Stimulated activated CD8-positive, alpha-beta memory T cell treated with anti-CD3 and anti-CD28 coated beads, Interleukin-2, amount 100 ng/mL, for 48 hours (primary cell): ENCODE results near the gene TSSK2.

Experiments used
- DNase-seq, 2 donors: peaks; one replicate each; pipeline ENCODE4 v3.0.0-alpha.2; 2020; ENCODE audit warnings: low read depth in 2 of 2

Gene TSSK2

DNA sequence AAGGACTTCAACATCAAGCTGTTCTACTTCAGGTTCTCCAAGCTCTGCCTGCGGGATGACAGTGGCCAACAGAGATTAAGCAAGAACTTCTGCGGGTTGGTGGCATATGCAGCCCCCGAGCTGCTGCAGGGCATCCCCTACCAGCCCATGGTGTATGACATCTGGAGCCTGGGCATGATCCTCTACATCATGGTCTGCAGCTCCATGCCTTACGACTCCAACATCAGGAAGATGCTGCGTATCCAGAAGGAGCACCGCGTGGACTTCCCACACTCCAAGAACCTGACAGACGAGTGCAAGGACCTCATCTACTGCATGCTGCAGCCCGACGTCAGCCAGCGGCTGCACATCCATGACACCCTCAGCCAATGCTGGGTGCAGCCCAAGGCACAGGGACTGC, 6.1 kb upstream of the TSSK2 start:
- DNase-seq: no peak

DNA sequence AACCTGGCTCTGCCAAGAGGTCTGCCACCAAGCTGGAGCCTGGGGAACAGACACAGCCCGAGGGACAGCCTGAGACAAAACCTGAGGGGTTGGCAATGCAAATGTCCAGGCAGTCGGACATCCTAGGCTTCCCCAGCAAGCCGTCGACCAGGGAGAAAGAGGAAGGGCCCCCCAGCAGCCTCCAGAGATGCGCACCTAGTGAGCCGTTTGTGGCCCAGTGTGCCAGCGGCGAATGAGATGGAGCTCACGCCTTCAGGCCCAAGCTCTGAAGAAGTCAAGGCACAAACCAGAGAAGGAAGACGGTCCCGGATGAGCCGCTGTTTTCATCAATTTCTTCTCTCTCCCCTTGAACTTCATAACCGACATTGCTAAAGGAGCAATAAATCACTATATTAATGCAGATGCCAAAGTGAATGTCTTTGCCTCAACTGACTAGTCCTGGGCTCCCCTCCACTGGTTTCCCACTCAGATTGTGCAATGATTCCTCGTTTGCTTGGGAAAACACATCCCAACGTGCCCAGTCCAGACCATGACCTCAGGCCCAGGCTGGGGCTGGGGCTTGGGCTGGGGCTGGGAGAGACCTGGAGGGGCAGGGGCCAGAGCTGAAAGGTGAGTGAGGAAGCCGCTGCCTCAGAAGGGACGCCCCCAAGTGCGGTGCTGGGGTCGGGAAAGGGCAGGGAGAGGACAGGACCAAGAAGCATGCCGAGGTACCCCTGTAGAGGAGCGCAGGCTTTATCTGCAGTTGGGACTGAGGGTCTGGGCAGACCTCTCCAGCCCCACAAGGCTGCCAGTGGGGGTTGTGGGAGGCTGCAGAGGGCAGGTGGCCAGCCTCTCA, 5.4 kb upstream of the TSSK2 start:
- DNase-seq: no peak

DNA sequence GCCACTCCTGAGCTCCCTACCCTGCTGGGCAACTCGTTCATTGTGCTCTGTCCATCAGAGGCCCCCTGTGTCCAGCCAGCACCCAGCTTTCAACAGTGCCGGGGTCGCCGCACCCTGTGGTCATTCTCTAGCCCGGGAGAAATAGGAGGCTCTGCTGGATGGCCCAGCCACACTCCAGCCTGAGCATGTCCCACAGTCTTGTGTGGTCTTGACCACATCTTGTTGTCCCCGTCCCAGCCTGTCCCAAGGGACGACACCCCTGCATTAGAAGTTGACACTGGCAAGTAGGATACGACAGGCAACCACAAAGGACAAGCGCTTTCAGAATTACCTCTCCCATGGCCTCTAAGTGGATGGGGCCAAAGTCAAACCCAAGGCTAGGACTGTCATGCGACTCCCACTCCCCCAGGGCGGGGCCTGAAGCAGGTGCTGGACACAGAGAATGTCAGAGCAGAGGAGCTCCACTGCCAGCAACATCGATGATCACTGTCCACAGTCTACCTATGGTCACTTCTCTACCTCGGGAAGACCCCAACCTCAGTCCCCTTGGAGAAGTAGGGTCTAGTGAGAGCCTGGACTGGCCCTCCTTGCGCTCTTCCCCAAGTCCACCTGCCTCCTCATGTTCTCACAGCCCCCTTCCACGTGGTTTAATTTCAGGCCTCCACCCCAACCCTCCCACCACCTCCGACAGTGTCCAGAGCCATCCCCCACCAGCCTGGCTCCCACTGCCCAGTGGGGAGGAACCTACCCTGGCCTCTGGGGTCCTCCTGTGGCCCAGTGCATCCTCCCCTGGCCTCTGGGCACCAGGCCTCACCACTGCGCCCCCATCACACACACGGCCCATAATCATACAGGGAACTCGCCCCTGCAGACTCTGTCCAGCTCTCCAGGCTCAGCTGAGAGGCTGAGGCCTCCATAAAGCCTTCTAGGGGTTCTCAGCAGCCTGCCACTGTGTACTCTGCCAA, 4.5 kb upstream of the TSSK2 start:
- DNase-seq: no peak

DNA sequence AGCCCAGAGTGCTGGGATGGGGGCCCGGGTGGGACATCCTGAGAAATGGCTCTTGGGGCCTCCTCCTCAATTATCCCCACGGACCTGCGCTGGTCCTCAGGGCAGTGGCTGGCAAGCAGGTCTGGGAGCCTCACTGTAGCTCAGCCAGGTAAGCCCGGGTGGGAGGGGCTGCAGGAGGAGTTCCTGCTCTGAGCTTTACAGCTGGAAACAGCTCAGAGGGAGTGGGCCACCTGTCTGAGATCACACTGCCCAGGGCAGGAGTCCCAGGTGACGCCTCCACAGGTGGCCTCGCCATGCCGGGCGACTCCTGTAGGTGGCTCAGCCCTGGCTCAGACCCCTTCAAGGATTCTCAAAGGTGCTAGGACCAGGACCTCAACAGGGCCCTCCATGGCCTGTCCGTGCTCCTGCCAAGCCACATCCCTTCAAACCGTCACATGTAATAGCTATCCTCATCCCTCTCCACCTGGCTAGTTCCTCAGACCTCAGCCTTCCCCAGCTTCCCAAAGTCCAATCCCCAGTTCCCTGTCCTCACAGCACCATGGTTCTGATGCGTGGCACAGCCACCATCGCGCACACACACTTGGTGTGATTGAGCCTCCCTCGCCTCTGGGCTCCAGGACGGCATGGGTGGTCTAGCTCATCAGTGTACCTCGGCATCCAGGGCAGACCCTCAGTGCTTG, 3.6 kb upstream of the TSSK2 start:
- no peak for DNase-seq

DNA sequence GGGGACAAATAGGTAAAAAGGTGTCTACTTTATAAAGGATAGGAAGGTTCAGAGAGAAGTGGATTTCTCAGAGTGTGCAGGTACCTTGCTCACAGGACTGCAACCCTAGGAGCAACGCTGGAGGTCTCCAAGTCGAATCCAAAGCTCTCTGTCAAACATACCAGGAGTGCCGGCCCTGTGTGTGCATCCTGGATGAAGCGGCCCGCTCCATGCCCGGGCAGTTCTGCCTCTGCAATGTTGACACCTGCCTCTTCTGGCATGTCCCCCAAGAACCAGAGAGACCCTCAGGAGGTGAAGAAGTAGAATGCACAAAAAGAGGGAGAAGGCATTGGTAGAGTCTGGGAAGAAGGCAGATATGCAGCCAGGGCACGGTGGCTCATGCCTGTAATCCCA, 3.1 kb upstream of the TSSK2 start:
- DNase-seq: no peak

DNA sequence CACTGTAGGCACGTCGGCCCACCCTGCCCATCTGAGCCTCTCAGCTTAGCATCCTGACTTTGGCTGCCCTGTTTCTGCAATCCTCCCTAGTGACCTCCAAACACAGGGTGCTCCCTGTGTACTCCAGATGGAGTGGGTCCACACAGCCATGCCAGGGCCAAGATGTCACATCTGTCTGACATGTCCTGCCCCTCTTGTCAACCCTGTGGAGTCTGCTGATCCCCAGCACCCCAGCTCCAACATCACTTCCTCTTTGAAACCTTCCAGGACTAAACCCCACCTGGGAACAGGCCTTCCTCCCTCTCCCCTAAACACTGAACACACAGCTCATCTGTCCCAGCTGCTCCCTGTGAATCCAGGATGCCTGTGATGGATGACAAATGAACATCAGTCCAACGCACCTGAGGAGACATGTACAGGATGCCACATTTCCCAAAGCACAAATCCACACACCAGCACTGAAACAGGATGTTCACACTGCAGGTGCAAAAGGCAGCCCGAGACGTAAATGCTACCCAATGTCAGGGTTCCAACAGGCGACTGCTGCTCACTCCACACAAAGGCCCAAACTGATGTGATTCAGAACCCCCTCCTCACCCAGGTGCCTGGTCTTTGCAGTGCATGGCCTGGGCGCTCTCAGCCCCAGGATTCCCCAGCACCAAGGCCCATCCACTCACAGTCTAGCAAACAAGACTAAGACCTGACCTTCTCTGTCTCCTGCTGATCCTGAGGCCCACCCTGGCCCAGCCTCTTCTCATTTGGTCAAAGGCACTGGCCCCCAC, 2.0 kb upstream of the TSSK2 start:
- DNase-seq: no peak

DNA sequence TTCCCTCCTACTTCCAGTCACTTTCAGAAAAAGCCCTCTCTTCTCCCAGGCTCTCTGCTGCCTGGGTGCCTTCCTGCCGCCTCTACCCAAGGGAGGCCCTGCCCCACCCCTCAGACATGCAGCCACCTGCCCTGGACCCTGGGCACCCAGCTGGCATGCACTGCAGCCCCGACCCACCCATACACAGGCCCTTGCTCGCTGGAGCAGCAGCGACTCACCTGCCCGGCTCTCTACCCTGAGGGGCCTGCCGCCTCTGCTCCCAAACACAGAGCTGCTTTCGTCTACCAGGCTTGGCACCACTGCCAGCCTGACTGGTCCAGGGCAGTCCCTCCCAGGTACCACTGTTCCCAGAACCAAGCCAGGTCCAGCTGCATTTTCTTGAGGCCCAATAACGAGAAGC, 1.2 kb upstream of the TSSK2 start:
- no peak for DNase-seq

DNA sequence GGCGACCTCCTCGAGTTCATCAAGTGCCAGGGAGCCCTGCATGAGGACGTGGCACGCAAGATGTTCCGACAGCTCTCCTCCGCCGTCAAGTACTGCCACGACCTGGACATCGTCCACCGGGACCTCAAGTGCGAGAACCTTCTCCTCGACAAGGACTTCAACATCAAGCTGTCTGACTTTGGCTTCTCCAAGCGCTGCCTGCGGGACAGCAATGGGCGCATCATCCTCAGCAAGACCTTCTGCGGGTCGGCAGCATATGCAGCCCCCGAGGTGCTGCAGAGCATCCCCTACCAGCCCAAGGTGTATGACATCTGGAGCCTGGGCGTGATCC, 542 bp downstream of the TSSK2 start:
- DNase-seq: no peak

DNA sequence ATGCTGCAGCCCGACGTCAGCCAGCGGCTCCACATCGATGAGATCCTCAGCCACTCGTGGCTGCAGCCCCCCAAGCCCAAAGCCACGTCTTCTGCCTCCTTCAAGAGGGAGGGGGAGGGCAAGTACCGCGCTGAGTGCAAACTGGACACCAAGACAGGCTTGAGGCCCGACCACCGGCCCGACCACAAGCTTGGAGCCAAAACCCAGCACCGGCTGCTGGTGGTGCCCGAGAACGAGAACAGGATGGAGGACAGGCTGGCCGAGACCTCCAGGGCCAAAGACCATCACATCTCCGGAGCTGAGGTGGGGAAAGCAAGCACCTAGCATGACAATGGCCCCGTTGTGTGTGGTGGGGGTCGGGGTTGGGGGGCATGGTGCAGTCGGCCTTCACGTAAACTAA, 1.0 kb downstream of the TSSK2 start:
- DNase-seq: no peak

DNA sequence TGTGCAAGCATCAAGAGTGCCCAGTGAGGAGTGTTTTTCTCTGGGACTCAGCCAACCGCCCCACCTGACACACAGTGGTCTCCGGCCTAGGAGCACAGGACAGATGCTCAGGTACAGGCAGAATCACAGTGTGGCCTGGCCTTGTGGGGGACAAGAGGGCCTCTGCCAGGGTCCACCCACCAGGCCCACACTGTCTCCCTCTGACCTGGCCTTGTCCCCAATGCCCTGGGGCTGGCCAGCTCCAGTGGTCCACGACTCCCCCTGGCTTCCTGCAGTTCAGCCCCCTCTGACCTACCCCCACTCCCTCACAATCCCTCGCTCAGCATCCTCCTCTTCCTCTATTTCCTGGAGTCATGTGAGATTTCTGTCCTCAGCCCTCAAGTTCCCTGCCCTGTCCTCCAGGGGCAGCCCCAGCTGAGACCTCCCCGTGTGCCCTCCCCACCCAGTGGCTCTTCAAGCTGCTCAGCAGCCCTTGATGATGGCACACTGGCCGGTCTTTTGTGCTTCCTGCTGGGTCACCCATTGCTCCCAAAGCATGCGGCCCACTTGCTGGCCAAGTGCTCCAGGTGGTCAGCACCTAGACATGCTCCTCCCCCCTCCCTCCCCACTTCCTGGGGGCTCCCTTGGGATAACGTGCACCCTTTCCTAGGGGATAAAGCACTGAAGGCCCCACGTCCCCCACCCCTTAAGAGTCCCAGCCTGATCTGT, 1.7 kb downstream of the TSSK2 start:
- DNase-seq: no peak

DNA sequence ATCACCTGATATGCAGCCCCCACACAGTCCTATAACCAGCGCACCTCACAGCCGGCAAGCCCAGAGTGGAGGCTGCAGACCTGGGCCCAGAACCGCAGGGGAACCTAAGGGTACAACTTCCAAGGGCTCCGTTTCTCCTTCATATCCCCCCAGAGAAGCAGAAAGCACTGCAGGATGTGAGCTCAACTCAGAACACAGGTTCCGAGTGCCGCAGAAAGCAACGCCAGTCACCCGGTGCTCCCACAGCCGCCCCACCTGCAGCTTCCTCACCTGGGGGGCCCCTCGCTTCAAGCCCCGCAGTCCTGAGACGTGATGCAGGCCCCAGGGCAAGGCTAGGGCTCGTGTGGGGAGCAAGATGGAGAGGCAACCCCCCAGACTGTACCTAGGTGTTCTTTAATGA, 2.5 kb downstream of the TSSK2 start:
- DNase-seq: no peak

DNA sequence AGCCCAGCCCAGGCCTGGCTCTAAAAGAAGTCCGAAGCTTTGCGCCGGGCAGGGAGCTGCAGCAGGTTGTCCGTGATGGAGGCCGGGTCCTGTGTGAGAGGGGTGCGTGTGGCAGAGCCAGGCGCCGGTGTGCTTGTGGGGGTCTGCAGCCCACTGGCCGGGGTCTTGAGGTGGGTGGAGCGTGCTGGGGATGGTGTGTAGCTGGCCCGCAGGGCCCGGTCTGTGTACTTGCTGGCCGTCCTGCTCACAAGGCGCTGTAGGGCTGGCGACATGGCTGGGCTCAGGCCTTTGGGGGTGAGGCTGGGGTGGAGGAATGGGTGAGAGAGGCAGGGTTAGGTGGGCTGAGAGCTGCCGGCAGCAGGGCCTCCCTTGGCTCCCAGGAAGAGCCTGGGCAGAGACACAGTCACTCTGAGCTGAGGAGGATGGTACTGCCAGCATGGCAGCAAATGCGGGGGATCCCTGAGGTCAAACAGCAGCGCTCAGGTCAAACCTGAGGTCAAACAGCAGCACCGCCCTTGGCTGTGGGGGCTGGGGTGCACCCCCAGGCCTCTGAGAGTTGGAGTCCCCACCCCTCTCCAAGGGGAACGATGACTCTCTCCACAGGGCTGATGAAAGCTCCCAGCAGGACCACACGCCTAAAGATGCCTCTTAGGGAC, 3.2 kb downstream of the TSSK2 start:
- DNase-seq: no peak

DNA sequence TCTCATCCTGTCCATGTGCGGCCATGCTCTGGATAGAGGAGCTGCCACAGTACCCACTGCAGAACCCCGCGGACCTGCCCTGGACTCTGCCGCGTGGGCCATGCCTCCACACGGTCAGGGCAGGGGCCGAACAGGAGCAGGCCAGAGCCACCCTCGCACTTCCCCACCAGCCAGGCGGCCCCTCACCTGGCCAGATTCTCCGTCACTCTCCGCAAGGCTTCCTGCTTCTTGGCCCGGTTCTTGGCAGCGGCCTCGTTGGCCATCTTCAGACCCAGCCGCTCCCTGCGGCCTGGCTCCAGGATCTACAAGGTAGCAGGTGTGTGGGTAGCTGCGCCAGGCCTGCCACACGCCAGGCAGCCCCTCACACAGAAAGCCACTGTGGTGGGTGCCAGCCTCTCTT, 3.8 kb downstream of the TSSK2 start:
- no peak for DNase-seq

DNA sequence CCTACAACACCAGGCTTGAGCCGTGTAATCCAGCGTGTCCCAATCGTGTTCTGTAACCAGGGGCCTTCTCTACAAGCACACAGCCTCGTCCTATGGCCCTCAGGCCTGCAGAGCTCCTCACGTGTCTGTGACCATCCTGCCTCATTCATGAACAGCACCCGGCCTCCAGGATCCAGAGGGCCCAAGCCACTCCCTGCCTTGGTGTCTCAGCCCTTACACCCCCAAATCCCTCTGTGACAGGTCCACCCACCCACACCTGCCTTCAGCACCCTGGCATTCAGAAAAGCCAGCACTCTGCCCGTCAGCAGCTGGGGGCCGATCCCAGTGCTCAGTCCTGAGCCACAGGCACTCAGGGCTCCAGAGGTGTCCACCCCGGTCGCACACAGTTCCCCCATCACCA, 5.8 kb downstream of the TSSK2 start:
- no peak for DNase-seq

DNA sequence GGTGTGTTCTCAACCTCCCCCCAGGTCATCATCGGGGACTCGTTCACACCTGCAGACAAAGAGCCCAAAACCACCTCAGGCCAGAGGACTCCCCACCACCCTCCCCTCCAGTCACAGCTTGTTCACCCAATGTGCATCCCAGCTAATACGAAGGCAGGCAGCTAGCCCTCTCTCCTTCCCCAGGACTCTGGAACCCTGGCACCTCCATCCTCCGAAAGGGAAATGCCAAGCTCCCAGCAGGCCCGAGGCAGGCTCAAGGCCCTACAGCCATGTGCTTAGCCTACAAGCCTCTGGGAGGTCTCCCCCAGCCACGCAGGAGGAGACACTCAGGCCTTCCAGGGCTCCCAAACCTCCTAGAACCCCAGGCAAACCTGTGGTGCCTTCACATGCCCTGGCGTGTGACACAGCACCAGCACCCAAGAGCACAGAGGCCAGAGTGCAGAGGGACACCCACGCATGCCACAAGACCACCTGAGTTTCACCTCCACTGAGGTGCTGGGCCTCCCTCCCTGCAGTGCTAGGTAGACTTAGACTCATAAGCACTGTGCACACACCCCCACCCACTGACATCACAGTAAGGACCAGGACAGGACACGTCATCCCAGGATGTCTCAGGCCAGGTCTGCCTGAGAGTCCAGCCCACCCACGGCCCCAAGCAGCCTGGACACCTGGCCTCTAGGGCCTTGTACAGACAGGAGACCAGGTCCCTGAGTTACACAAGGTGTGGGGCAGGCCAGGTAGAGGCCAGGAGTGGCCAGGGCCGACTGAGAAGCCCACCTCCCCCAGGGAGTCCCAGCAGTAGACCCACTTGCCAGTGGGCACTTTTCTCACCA, 6.5 kb downstream of the TSSK2 start:
- no peak for DNase-seq

DNA sequence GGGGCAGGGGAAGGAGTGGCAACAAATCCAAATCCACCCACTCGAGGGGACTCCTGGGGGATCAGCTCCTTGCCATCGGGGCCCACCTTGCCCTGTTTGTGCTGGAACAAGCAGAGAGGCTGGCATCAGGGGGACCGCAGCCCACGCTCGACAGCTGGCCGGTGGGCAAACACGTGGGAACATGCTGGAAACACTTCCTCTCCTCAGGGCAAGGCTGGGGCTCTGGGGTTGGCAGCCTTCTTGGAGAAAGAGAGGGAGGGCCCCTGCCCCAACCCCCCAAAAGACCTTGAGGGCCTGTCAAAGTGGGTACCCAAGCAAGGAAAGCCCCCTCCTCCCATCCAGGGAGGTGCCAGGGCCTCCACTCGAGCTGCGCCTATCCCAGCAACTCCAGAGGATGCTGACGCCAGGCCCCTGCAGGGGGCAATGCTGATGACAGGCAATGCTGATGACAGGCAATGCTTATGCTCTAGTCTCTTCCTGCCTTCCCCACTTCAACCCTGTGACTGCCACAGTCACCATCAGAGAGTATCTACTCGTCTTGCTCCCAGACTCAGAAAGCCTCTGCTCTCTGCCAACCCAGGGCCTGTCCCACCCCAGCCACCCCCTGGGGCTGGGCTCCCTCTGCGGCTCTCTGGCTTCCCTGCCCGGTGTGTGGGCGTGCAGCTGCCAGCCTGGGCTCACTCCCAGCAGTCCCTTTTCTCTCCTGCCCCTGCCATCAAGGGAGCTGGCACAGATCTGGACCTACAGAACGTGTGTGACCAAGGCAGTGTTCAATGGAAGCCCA, 7.3 kb downstream of the TSSK2 start:
- DNase-seq: no peak

DNA sequence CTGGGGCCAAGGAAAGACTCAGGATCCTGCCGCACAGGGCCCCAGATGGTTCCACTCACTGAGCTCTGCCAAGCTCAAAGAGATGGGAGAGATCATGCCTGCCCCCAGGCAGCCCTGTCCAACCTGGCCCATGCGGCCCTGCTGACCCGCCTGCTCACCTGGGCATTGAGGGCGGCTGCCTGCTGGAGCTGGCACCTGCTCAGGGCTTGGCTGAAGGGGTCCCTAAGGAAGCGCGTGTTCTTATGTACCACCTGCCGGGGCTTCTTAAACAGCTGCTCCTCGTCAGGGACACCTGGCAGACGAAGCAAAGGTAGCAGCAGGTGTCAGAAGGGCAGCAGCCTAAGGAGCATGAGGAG, 7.9 kb downstream of the TSSK2 start:
- no peak for DNase-seq

DNA sequence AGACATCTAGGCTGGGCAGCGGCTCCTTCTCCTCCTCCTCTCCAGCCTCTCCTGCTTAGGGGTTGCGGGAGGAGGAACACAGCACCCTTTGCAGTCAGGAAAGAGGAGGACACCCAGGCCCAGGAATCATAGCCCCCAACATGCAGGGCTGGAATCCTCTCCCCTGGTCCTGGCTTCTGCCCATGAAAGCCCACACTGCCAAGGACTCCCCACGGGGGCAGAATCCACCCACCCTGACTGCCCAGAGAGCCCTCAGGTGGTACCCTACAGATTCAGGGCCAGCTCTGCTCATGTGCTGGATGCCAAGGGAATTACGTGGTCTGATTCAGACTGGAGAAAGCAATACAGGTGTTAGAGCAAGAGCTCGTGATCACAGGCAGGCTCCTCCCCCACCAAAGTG, 8.9 kb downstream of the TSSK2 start:
- no peak for DNase-seq

DNA sequence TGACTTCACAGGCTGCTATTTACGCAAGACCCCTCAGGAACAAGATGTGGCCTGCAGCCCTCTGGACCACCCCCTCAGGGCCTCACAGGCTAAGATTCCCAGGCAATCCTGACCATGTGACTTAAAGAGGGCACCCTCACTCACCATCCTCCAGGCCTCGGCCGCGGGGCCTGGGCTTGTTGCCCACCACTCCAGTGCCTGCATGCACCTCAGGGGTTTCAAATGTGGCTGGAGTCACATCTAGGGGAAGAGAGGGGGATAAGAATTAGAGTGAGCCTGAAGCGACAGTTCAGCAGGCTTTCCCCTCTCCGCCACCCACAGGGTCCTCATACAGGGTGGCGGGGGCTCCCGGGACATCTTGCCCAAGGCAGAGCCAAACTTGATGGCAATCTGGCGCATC, 11.3 kb downstream of the TSSK2 start:
- DNase-seq: no peak
